Measurements from ENCODE around the gene SPHK2.
"Not testable (repeated sequence)": the region's sequence is repeated elsewhere in the genome, so short reads cannot be mapped to it uniquely, and the experiment has no call there.

The SPHK2 gene

GRCh38 chr19:48637948-48638830 lies 18.9 kb downstream of the SPHK2 start:
- peak; percentile 85 for DNase-seq

- DNase-seq, result no peak
Measured at GRCh38 chr19:48638831-48639381, 19.6 kb downstream of the SPHK2 start.

GRCh38 chr19:48639483-48640375 lies 20.4 kb downstream of the SPHK2 start:
- no peak for DNase-seq

GRCh38 chr19:48641850-48642249 lies 22.5 kb downstream of the SPHK2 start:
- no peak for DNase-seq

GRCh38 chr19:48642862-48643261 lies 23.6 kb downstream of the SPHK2 start:
- DNase-seq, result no peak

- DNase-seq, result no peak
Measured at GRCh38 chr19:48644355-48644754, 25.0 kb downstream of the SPHK2 start.

GRCh38 chr19:48644839-48645619 lies 25.7 kb downstream of the SPHK2 start:
- DNase-seq, result peak; percentile 80

- DNase-seq, result no peak
Measured at GRCh38 chr19:48645620-48646000, 26.3 kb downstream of the SPHK2 start.

- peak; percentile 92 for DNase-seq
Measured at GRCh38 chr19:48646001-48646721, 26.9 kb downstream of the SPHK2 start, which contains the start of gene CA11. CA11 (minus strand) TSS chr19:48646187; CDS start chr19:48645632, 555 bp downstream.

- no peak for DNase-seq
Measured at GRCh38 chr19:48646722-48647216, 27.5 kb downstream of the SPHK2 start.

GRCh38 chr19:48648134-48648533 lies 28.8 kb downstream of the SPHK2 start:
- DNase-seq, result no peak

- DNase-seq, result no peak
Measured at GRCh38 chr19:48650974-48651682, 31.8 kb downstream of the SPHK2 start.

GRCh38 chr19:48651683-48652048 lies 32.4 kb downstream of the SPHK2 start:
- DNase-seq, result no peak

GRCh38 chr19:48654299-48655059 lies 35.2 kb downstream of the SPHK2 start:
- DNase-seq, result no peak

- DNase-seq, result no peak
Measured at GRCh38 chr19:48656840-48657474, 37.7 kb downstream of the SPHK2 start.

- DNase-seq, result not testable (repeated sequence)
Measured at GRCh38 chr19:48657828-48658227, 38.5 kb downstream of the SPHK2 start.

- DNase-seq, result no peak
Measured at GRCh38 chr19:48658483-48658882, 39.2 kb downstream of the SPHK2 start.

- no peak for DNase-seq
Measured at GRCh38 chr19:48659768-48660167, 40.5 kb downstream of the SPHK2 start.

GRCh38 chr19:48660852-48661710 lies 41.8 kb downstream of the SPHK2 start:
- peak; percentile 84 for DNase-seq

All from stimulated activated CD4-positive, alpha-beta T cell treated with anti-CD3 and anti-CD28 coated beads, Interleukin-1b, Interleukin-23, amount 100 ng/mL, for 48 hours (primary cell).